Gastroesophageal sphincter (tissue), 3 donors: Measurements from ENCODE around the gene CLSTN1.

Experiments used
- CTCF ChIP-seq, 4 experiments: fragments of 200-600 bp in 2 of 4; fragments of 450-650 bp in 2 of 4; sonication (generic) in 1 of 4; IDR thresholded peaks; one replicate each; pipeline ENCODE4 v1.5.1; 2017 to 2019; ENCODE audit warnings: antibody characterized with exemption in 4 of 4, mild to moderate bottlenecking in 2 of 4, moderate library complexity in 2 of 4
- POLR2A ChIP-seq, 2 donors: fragments of 450-650 bp; IDR thresholded peaks; one replicate each; pipeline ENCODE4 v1.6.1; 2017; ENCODE audit warnings: antibody characterized with exemption in 2 of 2, mild to moderate bottlenecking in 2 of 2, moderate library complexity in 1 of 2
- POLR2AphosphoS5 ChIP-seq: sonication (generic); formaldehyde crosslinking; IDR thresholded peaks from one replicate; pipeline ENCODE4 v1.6.1; 2017; ENCODE audit warnings: antibody characterized with exemption

- no peak for TF ChIP-seq CTCF (IDR thresholded peaks at IDR 0.05)
- peak; percentile 49 to 66 for TF ChIP-seq POLR2A (IDR thresholded peaks at IDR 0.05)
- no peak for TF ChIP-seq POLR2AphosphoS5
Measured at GRCh38 chr1:9823693-9823942, 147 bp downstream of the CLSTN1 start.
